Vagina (tissue), 2 donors: ENCODE measurements around the gene PIGC.

Source experiments
- POLR2A ChIP-seq, 2 donors: fragments of 450-650 bp; IDR thresholded peaks; one replicate each; pipeline ENCODE4 v1.6.1; 2017; ENCODE audit warnings: antibody characterized with exemption in 2 of 2, mild to moderate bottlenecking in 2 of 2, moderate library complexity in 2 of 2
- TF ChIP-seq, protein P1 (sequence below), 3 experiments: fragments of 450-650 bp in 2 of 3; fragments of 200-600 bp in 1 of 3; sonication (generic) in 1 of 3; IDR thresholded peaks; one replicate each; pipeline ENCODE4 v1.5.1; 2017 to 2019; ENCODE audit warnings: antibody characterized with exemption in 3 of 3, mild to moderate bottlenecking in 2 of 3, moderate library complexity in 2 of 3

DNA sequence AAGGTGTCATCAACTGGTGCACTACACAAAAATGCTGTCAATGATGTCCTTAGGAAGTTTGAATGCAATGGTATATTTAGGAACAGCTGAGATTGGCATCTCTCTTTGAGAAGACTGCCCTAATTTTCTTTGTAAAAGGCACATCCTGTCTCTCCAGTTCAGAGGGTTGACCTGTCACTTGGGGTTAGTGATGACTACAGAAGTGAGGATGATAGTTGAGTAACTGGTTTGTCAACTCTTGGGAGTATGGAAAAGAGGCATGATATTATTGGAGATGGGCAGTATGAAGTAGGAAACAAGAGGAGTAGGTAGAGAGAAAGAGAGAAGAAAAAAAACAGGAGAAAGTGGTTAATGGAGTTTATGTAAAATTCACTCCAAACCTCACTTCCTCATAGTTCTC is 40.4 kb upstream of the PIGC start:
- TF ChIP-seq, protein P1, sequence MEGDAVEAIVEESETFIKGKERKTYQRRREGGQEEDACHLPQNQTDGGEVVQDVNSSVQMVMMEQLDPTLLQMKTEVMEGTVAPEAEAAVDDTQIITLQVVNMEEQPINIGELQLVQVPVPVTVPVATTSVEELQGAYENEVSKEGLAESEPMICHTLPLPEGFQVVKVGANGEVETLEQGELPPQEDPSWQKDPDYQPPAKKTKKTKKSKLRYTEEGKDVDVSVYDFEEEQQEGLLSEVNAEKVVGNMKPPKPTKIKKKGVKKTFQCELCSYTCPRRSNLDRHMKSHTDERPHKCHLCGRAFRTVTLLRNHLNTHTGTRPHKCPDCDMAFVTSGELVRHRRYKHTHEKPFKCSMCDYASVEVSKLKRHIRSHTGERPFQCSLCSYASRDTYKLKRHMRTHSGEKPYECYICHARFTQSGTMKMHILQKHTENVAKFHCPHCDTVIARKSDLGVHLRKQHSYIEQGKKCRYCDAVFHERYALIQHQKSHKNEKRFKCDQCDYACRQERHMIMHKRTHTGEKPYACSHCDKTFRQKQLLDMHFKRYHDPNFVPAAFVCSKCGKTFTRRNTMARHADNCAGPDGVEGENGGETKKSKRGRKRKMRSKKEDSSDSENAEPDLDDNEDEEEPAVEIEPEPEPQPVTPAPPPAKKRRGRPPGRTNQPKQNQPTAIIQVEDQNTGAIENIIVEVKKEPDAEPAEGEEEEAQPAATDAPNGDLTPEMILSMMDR (IDR thresholded peaks at IDR 0.05), result no peak
- TF ChIP-seq POLR2A (IDR thresholded peaks at IDR 0.05), result no peak
